ENCODE data around the gene GASK1A.

Gene GASK1A

DNA sequence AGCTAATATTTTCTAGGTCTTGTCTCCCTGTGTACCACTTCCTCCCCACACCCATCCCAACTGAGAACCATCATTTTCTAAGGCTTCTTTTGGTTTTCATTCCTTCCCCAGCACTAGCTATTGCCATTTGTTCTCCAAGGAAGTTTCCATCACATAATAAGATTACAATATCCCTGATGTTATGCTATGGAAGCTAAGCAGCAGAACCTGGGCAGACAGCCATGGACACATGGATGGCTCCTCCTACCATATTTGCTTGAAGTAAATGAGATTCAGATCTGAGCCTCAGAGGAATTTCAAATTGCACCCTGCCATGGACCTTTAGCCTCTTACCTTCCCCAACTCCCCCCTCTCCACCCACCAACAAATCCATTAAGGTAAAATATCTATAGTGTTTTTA lies 31.5 kb downstream of the GASK1A start:
- H3K4me1 ChIP-seq (ENCODE audit: control insufficient read depth, insufficient read depth, low read length, poor library complexity, severe bottlenecking): no peaks in the 10 kb centered on the region
- H3K27ac ChIP-seq (ENCODE audit: insufficient read depth, low read length, poor library complexity, severe bottlenecking): no peak overlapping the region
- H3K27me3 ChIP-seq (replicated peaks; ENCODE audit: control insufficient read depth, insufficient read depth, low read length, poor library complexity, severe bottlenecking): no peaks in the 10 kb centered on the region
- peaks cover 33% of the 10 kb centered on the region for H3K9me3 ChIP-seq (ENCODE audit: control insufficient read depth, low read length)
- H3K4me3 ChIP-seq (ENCODE audit: insufficient read depth, low read depth, low read length, poor library complexity, severe bottlenecking): no peak overlapping the region
- no peaks in the 10 kb centered on the region for H3K36me3 ChIP-seq (ENCODE audit: control insufficient read depth, insufficient read depth, low read length)
- DNase-seq: no peak

GRCh38 chr3:43011638-43012037 lies 32.5 kb downstream of the GASK1A start:
- no peak for DNase-seq
- H3K9me3 ChIP-seq (ENCODE audit: control insufficient read depth, low read length): peaks cover 43% of the 10 kb centered on the region
- no peaks in the 10 kb centered on the region for H3K36me3 ChIP-seq (ENCODE audit: control insufficient read depth, insufficient read depth, low read length)
- no peaks in the 10 kb centered on the region for H3K4me1 ChIP-seq (ENCODE audit: control insufficient read depth, insufficient read depth, low read length, poor library complexity, severe bottlenecking)
- no peak overlapping the region for H3K27ac ChIP-seq (ENCODE audit: insufficient read depth, low read length, poor library complexity, severe bottlenecking)
- no peaks in the 10 kb centered on the region for H3K27me3 ChIP-seq (replicated peaks; ENCODE audit: control insufficient read depth, insufficient read depth, low read length, poor library complexity, severe bottlenecking)
- no peak overlapping the region for H3K4me3 ChIP-seq (ENCODE audit: insufficient read depth, low read depth, low read length, poor library complexity, severe bottlenecking)

DNA sequence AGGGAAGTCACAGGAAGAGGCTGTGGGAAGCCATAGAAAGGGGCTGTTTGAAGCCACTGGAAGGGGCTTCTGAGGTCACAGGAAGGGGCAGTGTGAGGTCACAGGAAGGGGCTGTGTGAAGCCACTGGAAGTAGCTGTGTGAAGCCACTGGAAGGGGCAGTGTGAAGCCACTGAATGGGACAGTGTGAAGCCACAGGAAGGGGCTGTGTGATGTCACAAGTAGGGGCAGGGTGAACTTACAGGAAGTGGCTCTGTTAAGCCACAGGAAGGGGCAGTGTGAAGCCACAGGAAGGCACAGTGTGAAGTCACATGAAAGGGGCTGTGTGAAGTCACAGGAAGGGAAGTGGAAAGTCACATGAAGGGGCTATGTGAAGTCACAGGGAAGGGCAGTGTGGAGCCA lies 33.1 kb downstream of the GASK1A start:
- no peak for DNase-seq
- Histone ChIP-seq H3K27ac (ENCODE audit: insufficient read depth, low read length, poor library complexity, severe bottlenecking) (no peak overlapping the region), H3K4me3 (ENCODE audit: insufficient read depth, low read depth, low read length, poor library complexity, severe bottlenecking) (no peak overlapping the region), H3K4me1 (ENCODE audit: control insufficient read depth, insufficient read depth, low read length, poor library complexity, severe bottlenecking) (no peaks in the 10 kb centered on the region), H3K36me3 (ENCODE audit: control insufficient read depth, insufficient read depth, low read length) (no peaks in the 10 kb centered on the region), H3K27me3 (replicated peaks; ENCODE audit: control insufficient read depth, insufficient read depth, low read length, poor library complexity, severe bottlenecking) (no peaks in the 10 kb centered on the region), H3K9me3 (ENCODE audit: control insufficient read depth, low read length) (peaks cover 44% of the 10 kb centered on the region)

- Histone ChIP-seq H3K27ac (ENCODE audit: insufficient read depth, low read length, poor library complexity, severe bottlenecking) (no peak overlapping the region), H3K9me3 (ENCODE audit: control insufficient read depth, low read length) (peaks cover 44% of the 10 kb centered on the region), H3K36me3 (ENCODE audit: control insufficient read depth, insufficient read depth, low read length) (no peaks in the 10 kb centered on the region), H3K4me3 (ENCODE audit: insufficient read depth, low read depth, low read length, poor library complexity, severe bottlenecking) (no peak overlapping the region), H3K27me3 (replicated peaks; ENCODE audit: control insufficient read depth, insufficient read depth, low read length, poor library complexity, severe bottlenecking) (no peaks in the 10 kb centered on the region), H3K4me1 (ENCODE audit: control insufficient read depth, insufficient read depth, low read length, poor library complexity, severe bottlenecking) (no peaks in the 10 kb centered on the region)
- no peak for DNase-seq
Measured at GRCh38 chr3:43013256-43013655, 34.1 kb downstream of the GASK1A start.

GRCh38 chr3:43013743-43014155 lies 34.6 kb downstream of the GASK1A start:
- no peaks in the 10 kb centered on the region for H3K27me3 ChIP-seq (replicated peaks; ENCODE audit: control insufficient read depth, insufficient read depth, low read length, poor library complexity, severe bottlenecking)
- no peaks in the 10 kb centered on the region for H3K36me3 ChIP-seq (ENCODE audit: control insufficient read depth, insufficient read depth, low read length)
- H3K9me3 ChIP-seq (ENCODE audit: control insufficient read depth, low read length): peaks cover 44% of the 10 kb centered on the region
- H3K27ac ChIP-seq (ENCODE audit: insufficient read depth, low read length, poor library complexity, severe bottlenecking): no peak overlapping the region
- no peak overlapping the region for H3K4me3 ChIP-seq (ENCODE audit: insufficient read depth, low read depth, low read length, poor library complexity, severe bottlenecking)
- DNase-seq: no peak
- H3K4me1 ChIP-seq (ENCODE audit: control insufficient read depth, insufficient read depth, low read length, poor library complexity, severe bottlenecking): no peaks in the 10 kb centered on the region

DNA sequence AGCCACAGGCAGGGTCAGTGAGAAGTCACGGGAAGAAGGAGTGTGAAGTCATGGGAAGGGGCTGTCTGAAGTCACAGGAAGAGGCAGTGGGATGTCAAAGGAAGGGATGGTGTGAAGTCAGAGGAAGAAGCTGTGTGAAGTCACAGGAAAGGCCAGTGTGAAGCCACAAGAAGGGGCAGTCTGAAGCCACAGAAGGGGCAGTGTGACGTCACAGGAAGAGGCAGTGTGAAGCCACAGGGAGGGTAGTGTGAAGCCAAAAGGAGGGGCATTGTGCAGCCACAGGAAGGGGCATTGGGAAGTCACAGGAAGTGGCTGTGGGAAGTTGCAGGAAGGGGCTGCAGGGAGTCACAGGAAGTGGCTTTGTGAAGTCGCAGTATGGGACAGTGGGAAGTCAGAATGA lies 35.1 kb downstream of the GASK1A start:
- H3K9me3 ChIP-seq (ENCODE audit: control insufficient read depth, low read length): peaks cover 44% of the 10 kb centered on the region
- peak overlapping the region; percentile 20 for H3K27ac ChIP-seq (ENCODE audit: insufficient read depth, low read length, poor library complexity, severe bottlenecking)
- DNase-seq: no peak
- no peaks in the 10 kb centered on the region for H3K36me3 ChIP-seq (ENCODE audit: control insufficient read depth, insufficient read depth, low read length)
- no peaks in the 10 kb centered on the region for H3K4me1 ChIP-seq (ENCODE audit: control insufficient read depth, insufficient read depth, low read length, poor library complexity, severe bottlenecking)
- H3K27me3 ChIP-seq (replicated peaks; ENCODE audit: control insufficient read depth, insufficient read depth, low read length, poor library complexity, severe bottlenecking): no peaks in the 10 kb centered on the region
- no peak overlapping the region for H3K4me3 ChIP-seq (ENCODE audit: insufficient read depth, low read depth, low read length, poor library complexity, severe bottlenecking)

DNA sequence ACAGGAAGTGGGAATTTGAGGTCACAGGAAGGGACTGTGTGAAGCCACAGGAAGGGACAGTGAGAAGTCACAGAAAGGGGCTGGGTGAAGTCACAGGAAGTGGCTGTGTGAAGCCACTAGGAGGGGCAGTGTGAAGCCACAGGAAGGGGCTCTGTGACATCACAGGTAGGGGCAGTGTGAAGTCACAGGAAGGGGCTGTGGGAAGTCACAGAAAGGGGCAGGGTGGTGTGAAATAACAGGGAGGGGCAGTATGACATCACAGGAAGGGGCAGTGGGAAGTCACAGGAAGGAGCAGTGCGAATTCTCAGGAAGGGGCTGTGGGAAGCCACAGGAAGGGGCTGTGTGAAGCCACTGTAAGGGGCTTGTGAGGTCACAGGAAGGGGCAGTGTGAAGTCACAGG lies 35.8 kb downstream of the GASK1A start:
- Histone ChIP-seq H3K4me1 (ENCODE audit: control insufficient read depth, insufficient read depth, low read length, poor library complexity, severe bottlenecking) (no peaks in the 10 kb centered on the region), H3K9me3 (ENCODE audit: control insufficient read depth, low read length) (peaks cover 44% of the 10 kb centered on the region), H3K4me3 (ENCODE audit: insufficient read depth, low read depth, low read length, poor library complexity, severe bottlenecking) (no peak overlapping the region), H3K36me3 (ENCODE audit: control insufficient read depth, insufficient read depth, low read length) (no peaks in the 10 kb centered on the region), H3K27me3 (replicated peaks; ENCODE audit: control insufficient read depth, insufficient read depth, low read length, poor library complexity, severe bottlenecking) (no peaks in the 10 kb centered on the region), H3K27ac (ENCODE audit: insufficient read depth, low read length, poor library complexity, severe bottlenecking) (peak overlapping the region; percentile 20)
- DNase-seq: no peak

- peak overlapping the region; percentile 44 for H3K27ac ChIP-seq (ENCODE audit: insufficient read depth, low read length, poor library complexity, severe bottlenecking)
- no peaks in the 10 kb centered on the region for H3K27me3 ChIP-seq (replicated peaks; ENCODE audit: control insufficient read depth, insufficient read depth, low read length, poor library complexity, severe bottlenecking)
- H3K4me3 ChIP-seq (ENCODE audit: insufficient read depth, low read depth, low read length, poor library complexity, severe bottlenecking): no peak overlapping the region
- peaks cover 44% of the 10 kb centered on the region for H3K9me3 ChIP-seq (ENCODE audit: control insufficient read depth, low read length)
- peaks cover 4% of the 10 kb centered on the region for H3K4me1 ChIP-seq (ENCODE audit: control insufficient read depth, insufficient read depth, low read length, poor library complexity, severe bottlenecking)
- H3K36me3 ChIP-seq (ENCODE audit: control insufficient read depth, insufficient read depth, low read length): no peaks in the 10 kb centered on the region
- DNase-seq: no peak
Measured at GRCh38 chr3:43015572-43015971, 36.5 kb downstream of the GASK1A start.

- Histone ChIP-seq H3K36me3 (ENCODE audit: control insufficient read depth, insufficient read depth, low read length) (no peaks in the 10 kb centered on the region), H3K27me3 (replicated peaks; ENCODE audit: control insufficient read depth, insufficient read depth, low read length, poor library complexity, severe bottlenecking) (no peaks in the 10 kb centered on the region), H3K4me1 (ENCODE audit: control insufficient read depth, insufficient read depth, low read length, poor library complexity, severe bottlenecking) (peaks cover 11% of the 10 kb centered on the region), H3K4me3 (ENCODE audit: insufficient read depth, low read depth, low read length, poor library complexity, severe bottlenecking) (no peak overlapping the region), H3K9me3 (ENCODE audit: control insufficient read depth, low read length) (peaks cover 44% of the 10 kb centered on the region), H3K27ac (ENCODE audit: insufficient read depth, low read length, poor library complexity, severe bottlenecking) (peak overlapping the region; percentile 44)
- no peak for DNase-seq
Measured at GRCh38 chr3:43015991-43016865, 37.1 kb downstream of the GASK1A start.

DNA sequence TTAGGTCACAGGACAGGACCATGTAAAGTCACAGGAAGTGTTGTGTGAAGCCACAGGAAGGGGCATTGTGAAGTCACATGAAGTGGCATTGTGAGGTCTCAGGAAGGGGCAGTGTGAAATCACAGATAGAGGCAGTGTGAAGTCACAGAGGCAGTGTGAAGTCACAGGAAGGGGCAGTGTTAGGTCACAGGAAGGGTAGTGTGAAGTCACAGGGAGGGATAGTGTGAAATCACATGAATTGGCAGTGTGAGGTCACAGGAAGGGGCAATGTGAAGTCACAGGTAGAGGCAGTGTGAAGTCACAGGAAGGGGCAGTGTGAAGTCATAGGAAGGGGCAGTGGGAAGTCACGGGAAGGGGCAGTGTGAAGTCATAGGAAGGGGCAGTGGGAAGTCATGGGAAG lies 37.9 kb downstream of the GASK1A start:
- Histone ChIP-seq H3K27me3 (replicated peaks; ENCODE audit: control insufficient read depth, insufficient read depth, low read length, poor library complexity, severe bottlenecking) (no peaks in the 10 kb centered on the region), H3K4me3 (ENCODE audit: insufficient read depth, low read depth, low read length, poor library complexity, severe bottlenecking) (no peak overlapping the region), H3K27ac (ENCODE audit: insufficient read depth, low read length, poor library complexity, severe bottlenecking) (no peak overlapping the region), H3K36me3 (ENCODE audit: control insufficient read depth, insufficient read depth, low read length) (no peaks in the 10 kb centered on the region), H3K4me1 (ENCODE audit: control insufficient read depth, insufficient read depth, low read length, poor library complexity, severe bottlenecking) (peaks cover 18% of the 10 kb centered on the region), H3K9me3 (ENCODE audit: control insufficient read depth, low read length) (peaks cover 41% of the 10 kb centered on the region)
- no peak for DNase-seq
